Muscle layer of duodenum (tissue), 2 donors: ENCODE data around the gene STX11.
A peak's percentile ranks its signal among the peaks of the same experiment; 100 is the strongest.

Experiments used
- H3K27ac ChIP-seq: one replicate; pipeline ENCODE4 v1.7.0; 2013; ENCODE audit warnings: mild to moderate bottlenecking, low read length
- H3K27me3 ChIP-seq: one replicate; pipeline ENCODE4 v1.7.0; 2013; ENCODE audit warnings: low read depth, mild to moderate bottlenecking, control low read depth, low read length
- H3K36me3 ChIP-seq, 2 donors: one replicate each; pipeline ENCODE4 v1.7.0; 2013; ENCODE audit warnings: low read length in 2 of 2, control low read depth in 1 of 2, mild to moderate bottlenecking in 1 of 2; ENCODE audit not compliant: insufficient read depth in 2 of 2, control insufficient read depth in 1 of 2
- H3K4me1 ChIP-seq, 2 donors: one replicate each; pipeline ENCODE4 v1.7.0; 2013; ENCODE audit warnings: low read length in 2 of 2, mild to moderate bottlenecking in 2 of 2, control low read depth in 1 of 2, moderate library complexity in 1 of 2; ENCODE audit not compliant: insufficient read depth in 2 of 2, control insufficient read depth in 1 of 2
- H3K4me3 ChIP-seq, 2 donors: one replicate each; pipeline ENCODE4 v1.7.0; 2013; ENCODE audit warnings: low read length in 2 of 2, low read depth in 1 of 2, mild to moderate bottlenecking in 1 of 2
- H3K9me3 ChIP-seq, 2 donors: one replicate each; pipeline ENCODE4 v1.7.0; 2013; ENCODE audit warnings: low read length in 2 of 2, control low read depth in 1 of 2, mild to moderate bottlenecking in 1 of 2; ENCODE audit not compliant: control insufficient read depth in 1 of 2
- donor health status: healthy.

STX11 gene

GRCh38 chr6:144215402-144215931, 65.2 kb downstream of the STX11 start:
- Histone ChIP-seq H3K27ac (peak overlapping the region; percentile 87), H3K9me3 (no peaks in the 10 kb centered on the region), H3K4me3 (peak overlapping the region; percentile 83 to 89), H3K27me3 (no peaks in the 10 kb centered on the region), H3K36me3 (no peaks in the 10 kb centered on the region), H3K4me1 (peaks cover 8 to 19% of the 10 kb centered on the region in 2 donors)

- H3K27ac ChIP-seq = peak overlapping the region; percentile 87
- no peaks in the 10 kb centered on the region for H3K27me3 ChIP-seq
- no peaks in the 10 kb centered on the region for H3K36me3 ChIP-seq
These were observed 65.8 kb downstream of the STX11 start for GRCh38 chr6:144215932-144216667.

DNA sequence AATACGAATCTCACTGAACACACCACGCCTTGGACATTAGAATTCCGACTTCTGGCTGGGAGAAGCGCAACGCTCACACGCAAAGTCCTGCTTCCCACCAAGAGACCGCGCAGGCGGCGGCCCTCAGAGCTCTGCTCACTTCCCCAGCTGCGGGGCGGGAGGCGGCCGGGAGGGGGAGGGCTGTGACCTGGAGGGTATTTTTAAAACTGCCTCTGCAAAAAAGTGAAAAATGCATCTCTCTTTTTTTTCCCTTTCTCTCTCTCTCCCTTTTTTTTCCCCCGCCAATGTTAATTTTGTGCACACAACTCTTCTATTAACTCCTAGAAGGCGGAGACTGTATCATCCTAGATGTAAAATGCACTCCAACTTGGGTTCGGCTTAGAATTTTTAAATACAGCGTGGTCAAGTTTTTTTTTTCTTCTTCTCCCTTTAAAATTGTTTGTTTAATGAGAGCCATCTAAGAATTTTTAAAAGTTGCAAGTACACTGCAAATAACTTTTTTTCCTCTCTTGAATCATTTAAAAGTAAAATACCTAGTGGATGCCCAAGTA, 66.4 kb downstream of the STX11 start:
- peak overlapping the region; percentile 83 to 89 for H3K4me3 ChIP-seq
- H3K9me3 ChIP-seq = no peaks in the 10 kb centered on the region
- peak overlapping the region; percentile 87 for H3K27ac ChIP-seq
- peaks cover 8 to 19% of the 10 kb centered on the region in 2 donors for H3K4me1 ChIP-seq
- H3K36me3 ChIP-seq = no peaks in the 10 kb centered on the region
- no peaks in the 10 kb centered on the region for H3K27me3 ChIP-seq

More at GRCh38 chr6:144215932-144216667, 65.8 kb downstream of the STX11 start:
- Histone ChIP-seq H3K9me3 (no peaks in the 10 kb centered on the region), H3K4me3 (peak overlapping the region; percentile 83 to 89), H3K4me1 (peaks cover 8 to 19% of the 10 kb centered on the region in 2 donors)

GRCh38 chr6:144217264-144217663, 66.9 kb downstream of the STX11 start:
- Histone ChIP-seq H3K4me3 (peak overlapping the region; percentile 83 to 89), H3K9me3 (no peaks in the 10 kb centered on the region), H3K36me3 (no peaks in the 10 kb centered on the region), H3K4me1 (peaks cover 8 to 19% of the 10 kb centered on the region in 2 donors), H3K27me3 (no peaks in the 10 kb centered on the region), H3K27ac (no peak overlapping the region)

GRCh38 chr6:144217797-144218196, 67.5 kb downstream of the STX11 start:
- Histone ChIP-seq H3K4me3 (no peak overlapping the region), H3K27ac (no peak overlapping the region), H3K4me1 (peaks cover 8 to 19% of the 10 kb centered on the region in 2 donors), H3K36me3 (no peaks in the 10 kb centered on the region), H3K27me3 (no peaks in the 10 kb centered on the region), H3K9me3 (no peaks in the 10 kb centered on the region)

- H3K9me3 ChIP-seq = no peaks in the 10 kb centered on the region
- H3K4me3 ChIP-seq = no peak overlapping the region
- no peaks in the 10 kb centered on the region for H3K36me3 ChIP-seq
- H3K27me3 ChIP-seq = no peaks in the 10 kb centered on the region
- peaks cover 8 to 19% of the 10 kb centered on the region in 2 donors for H3K4me1 ChIP-seq
- H3K27ac ChIP-seq = no peak overlapping the region
These were observed 68.9 kb downstream of the STX11 start for GRCh38 chr6:144219056-144219685.

GRCh38 chr6:144220031-144220790, 69.9 kb downstream of the STX11 start:
- Histone ChIP-seq H3K27me3 (no peaks in the 10 kb centered on the region), H3K27ac (no peak overlapping the region), H3K36me3 (no peaks in the 10 kb centered on the region), H3K9me3 (no peaks in the 10 kb centered on the region), H3K4me1 (peaks cover 6 to 15% of the 10 kb centered on the region in 2 donors), H3K4me3 (no peak overlapping the region)

DNA sequence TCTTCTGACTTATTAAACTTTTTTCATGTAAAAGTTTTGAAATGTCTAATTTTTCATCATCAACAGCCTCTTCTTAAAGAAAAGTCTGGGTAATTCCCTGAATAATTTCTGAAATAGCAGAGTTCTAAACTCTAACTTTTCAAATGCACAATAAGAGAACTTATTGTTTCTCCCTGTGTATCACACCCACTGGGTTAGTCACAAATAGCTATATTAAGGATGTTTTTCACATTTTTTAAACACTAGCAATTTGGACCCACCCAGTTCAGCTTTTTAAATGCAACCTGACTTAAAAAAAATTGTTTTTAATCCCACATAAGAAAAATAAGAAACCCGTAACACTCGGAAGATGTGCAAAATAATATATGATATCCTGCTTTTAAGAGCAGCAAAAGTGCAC, 73.4 kb downstream of the STX11 start:
- Histone ChIP-seq H3K27ac (no peak overlapping the region), H3K36me3 (no peaks in the 10 kb centered on the region), H3K4me1 (no peaks in the 10 kb centered on the region), H3K4me3 (no peak overlapping the region), H3K27me3 (no peaks in the 10 kb centered on the region), H3K9me3 (no peaks in the 10 kb centered on the region)

DNA sequence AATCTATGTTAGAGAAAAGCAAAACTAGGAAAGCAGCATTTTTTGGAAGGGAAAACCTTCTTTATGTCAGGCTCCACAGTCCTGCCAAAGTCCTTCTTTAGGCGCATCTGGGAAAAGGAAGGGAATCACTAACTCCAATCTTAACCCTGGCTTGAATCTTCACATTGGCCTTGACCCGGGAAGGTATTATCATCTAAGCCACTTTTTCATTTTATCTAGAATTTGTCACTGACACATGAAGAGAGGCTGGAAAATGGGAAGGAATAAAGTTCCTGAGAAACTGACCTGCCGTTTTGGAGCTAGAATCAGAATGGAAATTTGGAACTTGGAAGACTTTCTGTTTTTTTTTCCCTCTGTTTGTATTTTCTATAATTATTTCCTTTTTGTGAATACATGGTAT, 81.4 kb downstream of the STX11 start:
- H3K4me1 ChIP-seq = no peaks in the 10 kb centered on the region
- no peaks in the 10 kb centered on the region for H3K27me3 ChIP-seq
- H3K27ac ChIP-seq = no peak overlapping the region
- H3K36me3 ChIP-seq = no peaks in the 10 kb centered on the region
- H3K4me3 ChIP-seq = no peak overlapping the region
- H3K9me3 ChIP-seq = no peaks in the 10 kb centered on the region

GRCh38 chr6:144232176-144232831, 82.0 kb downstream of the STX11 start:
- Histone ChIP-seq H3K9me3 (no peaks in the 10 kb centered on the region), H3K4me3 (no peak overlapping the region), H3K36me3 (no peaks in the 10 kb centered on the region), H3K27ac (no peak overlapping the region), H3K27me3 (no peaks in the 10 kb centered on the region), H3K4me1 (no peaks in the 10 kb centered on the region)
